Endothelial cell of umbilical vein (primary cell): ENCODE results near the gene CHRM4. TPM values are rescaled to one million over a fixed set of nuclear protein-coding genes. Genes with fewer than 3 reads are reported as not detected.

Experiments used
- BruUV-seq: library from RNA; stranded (reverse); fragments of 400-500 nt; replicated peaks from 2 replicates; lab custom pipeline; 2021; lab: Mats Ljungman, UMichigan
- CTCF ChIA-PET: fragments of 300-600, 350-600 bp; sonication (Branson Sonifier 250); formaldehyde crosslinking; loops from one replicate; lab custom pipeline; 2021; ENCODE audit warnings: antibody characterized with exemption, inconsistent platforms; lab: Charles Lee
- POLR2A ChIA-PET: fragments of 300-600, 350-600 bp; sonication (Branson Sonifier 250); formaldehyde crosslinking; loops from one replicate; lab custom pipeline; 2021; ENCODE audit warnings: antibody characterized with exemption, inconsistent platforms; lab: Charles Lee
- DNase-seq: peaks from one replicate; pipeline ENCODE4 v3.0.0-alpha.2; 2011; ENCODE audit warnings: low read depth, low spot score
- FAIRE-seq: peaks from 2 replicates; lab custom pipeline; 2011; peaks lifted over from hg19 to GRCh38; lab: Jason Lieb, UNC
- H2AFZ ChIP-seq: 2 replicates; pipeline ENCODE4 v1.6.0; 2012; ENCODE audit warnings: low read depth, low read length, control low read depth, inconsistent platforms
- H3K27ac ChIP-seq: 2 replicates; pipeline ENCODE4 v1.5.1; 2011; ENCODE audit warnings: low read depth, mild to moderate bottlenecking, control low read depth, low read length, moderate library complexity; ENCODE audit not compliant: insufficient read depth
- H3K27me3 ChIP-seq, 2 experiments: 2 replicates each; pipeline versions ENCODE4 v1.6.0 to v1.6.1; 2011; ENCODE audit warnings: low read length in 2 of 2, mixed read lengths in 1 of 2; ENCODE audit not compliant: control insufficient read depth in 2 of 2, insufficient read depth in 2 of 2
- H3K36me3 ChIP-seq, 2 experiments: 2 replicates in 1 of 2; 3 replicates in 1 of 2; pipeline ENCODE4 v1.5.1; 2011; ENCODE audit warnings: low read length in 2 of 2, mild to moderate bottlenecking in 1 of 2, moderate library complexity in 1 of 2; ENCODE audit not compliant: control insufficient read depth in 2 of 2, insufficient read depth in 2 of 2; ENCODE audit errors: extremely low read depth in 1 of 2
- H3K4me1 ChIP-seq: 3 replicates; pipeline ENCODE4 v1.5.1; 2011; ENCODE audit warnings: mild to moderate bottlenecking, low read length; ENCODE audit not compliant: control insufficient read depth, insufficient read depth; ENCODE audit errors: extremely low read depth
- H3K4me2 ChIP-seq: 2 replicates; pipeline ENCODE4 v1.6.1; 2011; ENCODE audit warnings: low read length, control low read depth, mixed read lengths; ENCODE audit not compliant: insufficient read depth
- H3K4me3 ChIP-seq, 3 experiments: fragments of 200-600 bp in 1 of 3; sonication (generic), shearing (Covaris generic) in 1 of 3; replicated peaks in 1 of 3; 2 replicates each; pipeline ENCODE4 v1.5.1; 2011 to 2016; ENCODE audit warnings: control low read depth in 3 of 3, low read length in 3 of 3, mild to moderate bottlenecking in 2 of 3, inconsistent platforms in 1 of 3, low read depth in 1 of 3, moderate library complexity in 1 of 3; ENCODE audit not compliant: insufficient read depth in 1 of 3
- H3K79me2 ChIP-seq: 2 replicates; pipeline ENCODE4 v1.6.0; 2012; ENCODE audit warnings: low read length, inconsistent platforms; ENCODE audit not compliant: control insufficient read depth, insufficient read depth
- H3K9ac ChIP-seq: replicated peaks from 2 replicates; pipeline ENCODE3; 2011; ENCODE audit warnings: low read length, control low read depth; ENCODE audit not compliant: insufficient read depth; ENCODE audit errors: extremely low read depth
- H3K9me1 ChIP-seq: replicated peaks from 3 replicates; pipeline ENCODE4 v1.6.0; 2011; ENCODE audit warnings: mild to moderate bottlenecking, low read length; ENCODE audit not compliant: control insufficient read depth, insufficient read depth; ENCODE audit errors: extremely low read depth
- H3K9me3 ChIP-seq: replicated peaks from 2 replicates; pipeline ENCODE4 v1.5.1; 2012; ENCODE audit warnings: low read length, inconsistent platforms; ENCODE audit not compliant: control insufficient read depth, insufficient read depth
- H4K20me1 ChIP-seq: replicated peaks from 2 replicates; pipeline ENCODE3; 2011; ENCODE audit warnings: mild to moderate bottlenecking, low read length; ENCODE audit not compliant: control insufficient read depth, insufficient read depth; ENCODE audit errors: extremely low read depth
- CTCF ChIP-seq, 2 donors: IDR thresholded peaks; 1 replicate in 1 of 2; 2 replicates in 1 of 2; pipeline ENCODE4 v1.5.1; 2011; ENCODE audit warnings: low read length in 2 of 2, mild to moderate bottlenecking in 2 of 2, moderate library complexity in 2 of 2, control low read depth in 1 of 2, inconsistent platforms in 1 of 2, low read depth in 1 of 2; ENCODE audit not compliant: insufficient read depth in 1 of 2; ENCODE audit errors: extremely low read depth in 1 of 2
- EZH2 ChIP-seq: IDR thresholded peaks from 2 replicates; pipeline ENCODE4 v1.6.1; 2012; ENCODE audit warnings: borderline replicate concordance, low read depth, mild to moderate bottlenecking, moderate library complexity, low read length, inconsistent platforms; ENCODE audit not compliant: severe bottlenecking
- FOS ChIP-seq: IDR thresholded peaks from 2 replicates; pipeline ENCODE4 v1.6.1; 2011; ENCODE audit warnings: mild to moderate bottlenecking, low read length, moderate library complexity, borderline replicate concordance; ENCODE audit not compliant: insufficient read depth
- GATA2 ChIP-seq: IDR thresholded peaks from 2 replicates; pipeline ENCODE4 v1.7.0; 2011; ENCODE audit warnings: low read depth, mild to moderate bottlenecking, moderate library complexity, mixed read lengths, low read length; ENCODE audit not compliant: insufficient read length, insufficient read depth
- JUN ChIP-seq: IDR thresholded peaks from 2 replicates; pipeline ENCODE4 v1.6.1; 2011; ENCODE audit warnings: borderline replicate concordance, low read depth; ENCODE audit not compliant: insufficient read length, insufficient read depth
- MAX ChIP-seq: IDR thresholded peaks from 2 replicates; pipeline ENCODE4 v1.6.1; 2011; ENCODE audit not compliant: insufficient read depth, insufficient read length
- MYC ChIP-seq: IDR thresholded peaks from one replicate; pipeline ENCODE4 v1.6.1; 2011; ENCODE audit warnings: mild to moderate bottlenecking, low read depth, low read length
- POLR2A ChIP-seq: IDR thresholded peaks from 2 replicates; pipeline ENCODE4 v1.6.1; 2012; ENCODE audit warnings: low read depth, mild to moderate bottlenecking, control low read depth, low read length
- POLR2AphosphoS5 ChIP-seq: IDR thresholded peaks from 2 replicates; pipeline ENCODE4 v1.6.1; 2012; ENCODE audit warnings: low read depth, mild to moderate bottlenecking, control low read depth, low read length, moderate library complexity; ENCODE audit not compliant: insufficient read depth
- dilution Hi-C: fragments of 300-500 bp; cut with MboI; formaldehyde crosslinking; loops from one replicate; pipeline ENCODE4 v1.15.0; 2019; ENCODE audit warnings: low sequenced_read_pairs; ENCODE audit not compliant: extremely low pct_ligation_motif_present
- intact Hi-C: fragments of 100-400 bp; cut with micrococcal nuclease; formaldehyde crosslinking; loops from one replicate; pipeline ENCODE4 v1.10.0; 2022
- polyA plus RNA-seq, 4 experiments: library from polyadenylated mRNA; depleted of rRNA in 3 of 4; stranded (reverse) in 3 of 4; unstranded in 1 of 4; fragments of >200 nt; gene quantifications; 2 replicates each; pipeline versions ENCODE4 v1.2.1 to v1.2.3, GENCODE V29; 2011 to 2012; ENCODE audit warnings: missing spikeins in 1 of 4
- total RNA-seq: library from RNA; stranded (reverse); gene quantifications from 2 replicates; pipeline ENCODE4 v1.2.3, GENCODE V29; 2021

Gene CHRM4
- total and polyA plus RNA-seq, 2 donors (not counting 3 experiments of a cell fraction or from before 2014, with no cell fraction given) = 0.04 to 0.22 TPM

DNA sequence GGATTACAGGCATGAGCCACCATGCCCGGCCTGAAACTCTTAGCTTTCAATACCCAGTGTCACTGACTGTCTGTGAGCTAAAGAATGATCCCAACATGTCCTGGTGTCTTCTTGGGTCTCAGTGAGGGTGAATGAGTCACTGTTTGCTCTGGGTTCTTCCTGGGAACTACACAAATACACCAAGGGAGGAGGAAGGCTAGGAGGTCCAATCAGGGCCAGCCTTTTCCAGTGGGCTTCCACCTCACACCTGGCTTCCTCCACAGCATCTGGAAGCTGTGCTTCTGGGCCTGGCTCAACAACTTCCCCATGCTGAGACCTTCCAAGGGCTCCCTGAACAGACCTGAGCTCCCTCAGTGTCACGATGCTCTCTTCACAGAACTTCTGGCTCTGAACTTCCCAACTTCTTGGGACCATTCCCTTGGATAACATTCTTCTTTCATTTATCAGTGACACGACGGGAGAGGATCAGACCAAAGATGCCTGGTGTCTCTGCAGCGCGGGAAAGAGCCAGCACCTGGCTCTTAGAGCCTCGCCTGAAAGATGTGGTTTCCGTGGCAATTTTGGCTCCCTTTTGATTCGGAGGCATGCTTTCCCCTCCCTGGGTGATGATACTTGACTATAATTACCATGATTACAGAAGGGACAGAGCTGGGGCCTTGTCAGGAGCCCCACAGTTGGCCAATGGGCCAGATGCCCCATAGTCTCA, 22.3 kb upstream of the CHRM4 start:
- DNase-seq (no peak), FAIRE-seq (no peak)
- H3K4me3 ChIP-seq = no peak overlapping the region
- BruUV-seq = no TSS peak
- intact Hi-C loops = no loop called here
- dilution Hi-C loops = no loop called here
- ChIA-PET CTCF (interaction anchor here (0.5 to 1.8 kb wide), 4 partner anchors 18 to 115 kb away, joined by 3 to 6 read pairs (median 3); no protein-coding TSS in a partner anchor), POLR2A (no interaction called here)
- TF ChIP-seq EZH2 (no peak), FOS (no peak), JUN (no peak), CTCF (IDR thresholded peaks at IDR 0.05; ENCODE audit: extremely low read depth in 1 of 2, insufficient read depth in 1 of 2, low read depth in 1 of 2, low read length in 2 of 2) (no peak), POLR2A (no peak), MAX (no peak), POLR2AphosphoS5 (no peak), MYC (no peak), GATA2 (no peak)
- no peaks in the 10 kb centered on the region for H3K4me1 ChIP-seq
- no peak overlapping the region for H3K4me2 ChIP-seq
- no peaks in the 10 kb centered on the region for H3K27me3 ChIP-seq
- H3K9me1 ChIP-seq = no peaks in the 10 kb centered on the region
- H4K20me1 ChIP-seq = no peaks in the 10 kb centered on the region
- no peak overlapping the region for H3K27ac ChIP-seq
- no peaks in the 10 kb centered on the region for H3K79me2 ChIP-seq
- peaks cover 0 to 18% of the 10 kb centered on the region in 2 experiments for H3K36me3 ChIP-seq
- no peaks in the 10 kb centered on the region for H3K9me3 ChIP-seq
- H2AFZ ChIP-seq = no peak overlapping the region
- no peak overlapping the region for H3K9ac ChIP-seq
